ENCODE measurements around the gene TGFBR2. TPM values are rescaled to one million over a fixed set of nuclear protein-coding genes. Genes with fewer than 3 reads are reported as not detected.

TGFBR2 gene
- total and polyA plus RNA-seq, 2 of the 13 experiments (the other 11 are each of a cell fraction or from before 2014, with no cell fraction given): 82.2 to 187 TPM

- Histone ChIP-seq H2AFZ (ENCODE audit: low read length) (no peak overlapping the region), H3K27ac (ENCODE audit: extremely low read length, insufficient read depth, low read length) (peak overlapping the region; percentile 98), H3K4me2 (ENCODE audit: low read depth, low read length) (peak overlapping the region; percentile 51), H3K9me3 (ENCODE audit: low read length) (no peaks in the 10 kb centered on the region), H3K79me2 (ENCODE audit: insufficient read depth, low read length) (peaks cover 30% of the 10 kb centered on the region), H3K4me3 (replicated peaks in 1 of 3; ENCODE audit: insufficient read depth in 1 of 3, low read depth in 2 of 3, low read length in 3 of 3) (peak overlapping the region in 1 of 3 experiments; percentile 12; a peak in 1 of 6 replicates), H4K20me1 (ENCODE audit: insufficient read depth, low read length) (no peaks in the 10 kb centered on the region), H3K4me1 (ENCODE audit: insufficient read depth, low read length) (peaks cover 79% of the 10 kb centered on the region), H3K9ac (ENCODE audit: insufficient read depth, low read depth, low read length) (peak overlapping the region; percentile 69), H3K36me3 (replicated peaks in 1 of 2; ENCODE audit: control insufficient read depth in 1 of 2, insufficient read depth in 2 of 2, low read length in 2 of 2) (no peaks in the 10 kb centered on the region), H3K27me3 (ENCODE audit: control insufficient read depth in 1 of 2, insufficient read depth in 2 of 2, low read length in 2 of 2) (no peaks in the 10 kb centered on the region)
- FAIRE-seq (no peak), DNase-seq (ENCODE audit: low spot score) (no peak), ATAC-seq (peak; percentile 56; the same call in 2 of the 3 replicates)
- TF ChIP-seq TMF1 (CRISPR knock-in tag; IDR thresholded peaks at IDR 0.05; ENCODE audit: low read depth) (no peak), ZNF749 (CRISPR knock-in tag; IDR thresholded peaks at IDR 0.05; ENCODE audit: borderline replicate concordance) (no peak), RNF219 (CRISPR knock-in tag; IDR thresholded peaks at IDR 0.05) (0 out of 2 replicates have a peak, but pooled peaks have one; percentile 0), ZKSCAN5 (CRISPR knock-in tag; IDR thresholded peaks at IDR 0.05) (peak; percentile 78; the same call in 1 of the 2 replicates), ZNF432 (CRISPR knock-in tag; IDR thresholded peaks at IDR 0.05; ENCODE audit: borderline replicate concordance) (no peak), MZF1 (CRISPR knock-in tag; IDR thresholded peaks at IDR 0.05; ENCODE audit: borderline replicate concordance) (no peak), ARNTL (CRISPR knock-in tag; IDR thresholded peaks at IDR 0.05) (no peak), EED (CRISPR knock-in tag; IDR thresholded peaks at IDR 0.05) (no peak), KDM5A (IDR thresholded peaks at IDR 0.05; ENCODE audit: borderline replicate concordance, low read length) (0 out of 2 replicates have a peak, but pooled peaks have one; percentile 2), RAD21 (CRISPR knock-in tag; IDR thresholded peaks at IDR 0.05) (no peak)
- POLR2A ChIA-PET: interaction anchor here (0.6 to 3.1 kb wide), 9 partner anchors 9 to 370 kb away, joined by 3 to 42 read pairs (median 4); partner anchors contain the start of gene TGFBR2
- BruUV-seq (replicated peaks): TSS peak; percentile 92
- intact Hi-C loops (cut with micrococcal nuclease; ENCODE audit: unreplicated experiment) (loop anchor here (1.0 to 2.0 kb wide), 4 partner anchors 9 to 339 kb away; partner anchors contain the start of gene TGFBR2), in situ Hi-C loops (cut with HindIII; ENCODE audit: extremely low pct_ligation_motif_present, low pct_unique_long_range_greater_than_20kb) (no loop called here)
- CTCF ChIA-PET (ENCODE audit: low intra/inter-chr PET ratio, low total read pairs): no interaction called here
These were observed 8.6 kb upstream of the TGFBR2 start for GRCh38 chr3:30597769-30598134.

Data from HepG2 (cell line).